Neural cell (in vitro differentiated cells): ENCODE results near the gene MAGI1.

ENCODE experiments used
- EP300 ChIP-seq: fragments of 450-650 bp; conservative IDR thresholded peaks from 2 replicates; pipeline ENCODE4 v1.6.1; 2014; ENCODE audit warnings: antibody characterized with exemption, mild to moderate bottlenecking, moderate library complexity; ENCODE audit not compliant: poor library complexity, severe bottlenecking
- EZH2 ChIP-seq: fragments of 200-600, 300-800 bp; shearing (Covaris generic), sonication (generic); IDR thresholded peaks from 2 replicates; pipeline ENCODE4 v1.6.1; 2014; ENCODE audit warnings: antibody characterized with exemption, low read length, borderline replicate concordance, mild to moderate bottlenecking; ENCODE audit not compliant: insufficient read depth, poor library complexity, severe bottlenecking
- MXI1 ChIP-seq: fragments of 450-650 bp; conservative IDR thresholded peaks from 2 replicates; pipeline ENCODE4 v1.6.1; 2014; ENCODE audit warnings: antibody characterized with exemption, mild to moderate bottlenecking; ENCODE audit not compliant: poor library complexity, severe bottlenecking
- POLR2AphosphoS5 ChIP-seq: IDR thresholded peaks from 2 replicates; pipeline ENCODE4 v1.6.1; 2012
- TAF1 ChIP-seq: IDR thresholded peaks from 2 replicates; pipeline ENCODE4 v1.6.1; 2012; ENCODE audit warnings: low read depth
- TF ChIP-seq, protein P1 (sequence below): fragments of 450-650 bp; IDR thresholded peaks from 2 replicates; pipeline ENCODE4 v1.5.1; 2014; ENCODE audit warnings: antibody characterized with exemption, mild to moderate bottlenecking, moderate library complexity; ENCODE audit not compliant: poor library complexity, severe bottlenecking

GRCh38 chr3:66019896-66020295, 18.8 kb downstream of the MAGI1 start:
- TF ChIP-seq, protein P1, sequence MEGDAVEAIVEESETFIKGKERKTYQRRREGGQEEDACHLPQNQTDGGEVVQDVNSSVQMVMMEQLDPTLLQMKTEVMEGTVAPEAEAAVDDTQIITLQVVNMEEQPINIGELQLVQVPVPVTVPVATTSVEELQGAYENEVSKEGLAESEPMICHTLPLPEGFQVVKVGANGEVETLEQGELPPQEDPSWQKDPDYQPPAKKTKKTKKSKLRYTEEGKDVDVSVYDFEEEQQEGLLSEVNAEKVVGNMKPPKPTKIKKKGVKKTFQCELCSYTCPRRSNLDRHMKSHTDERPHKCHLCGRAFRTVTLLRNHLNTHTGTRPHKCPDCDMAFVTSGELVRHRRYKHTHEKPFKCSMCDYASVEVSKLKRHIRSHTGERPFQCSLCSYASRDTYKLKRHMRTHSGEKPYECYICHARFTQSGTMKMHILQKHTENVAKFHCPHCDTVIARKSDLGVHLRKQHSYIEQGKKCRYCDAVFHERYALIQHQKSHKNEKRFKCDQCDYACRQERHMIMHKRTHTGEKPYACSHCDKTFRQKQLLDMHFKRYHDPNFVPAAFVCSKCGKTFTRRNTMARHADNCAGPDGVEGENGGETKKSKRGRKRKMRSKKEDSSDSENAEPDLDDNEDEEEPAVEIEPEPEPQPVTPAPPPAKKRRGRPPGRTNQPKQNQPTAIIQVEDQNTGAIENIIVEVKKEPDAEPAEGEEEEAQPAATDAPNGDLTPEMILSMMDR, result no peak
- no peak for TF ChIP-seq EP300
- TF ChIP-seq EZH2, result no peak
- no peak for TF ChIP-seq TAF1
- no peak for TF ChIP-seq POLR2AphosphoS5
- TF ChIP-seq MXI1, result no peak
